GM12872 (cell line): ENCODE results near the gene HEPHL1.

Experiments used
- CTCF ChIP-seq: IDR thresholded peaks from 3 replicates; pipeline ENCODE4 v1.5.1; 2011; ENCODE audit warnings: low read depth, mild to moderate bottlenecking, low read length, moderate library complexity; ENCODE audit not compliant: insufficient read depth

HEPHL1 gene

GRCh38 chr11:94111660-94112059 is 90.5 kb downstream of the HEPHL1 start:
- no peak for TF ChIP-seq CTCF

- TF ChIP-seq CTCF = no peak
Observed at GRCh38 chr11:94112206-94112953, 91.2 kb downstream of the HEPHL1 start.

DNA sequence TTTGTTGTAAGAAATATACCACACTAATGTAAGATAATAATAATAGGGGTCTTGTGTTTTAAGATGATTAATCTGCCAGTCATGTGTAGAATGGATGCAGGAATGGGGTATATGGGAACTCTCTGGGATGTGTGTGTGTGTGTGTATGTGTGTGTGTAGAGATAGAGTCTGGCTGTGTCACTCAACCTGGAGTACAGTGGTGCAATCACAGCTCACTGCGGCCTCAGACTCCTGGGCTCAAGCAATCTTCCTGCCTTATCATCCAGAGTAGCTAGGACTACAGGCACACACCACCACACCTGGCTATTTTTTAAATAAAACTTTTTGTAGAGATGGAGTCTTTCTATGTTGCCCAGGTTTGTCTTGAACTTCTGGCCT is 96.0 kb downstream of the HEPHL1 start:
- TF ChIP-seq CTCF = no peak

DNA sequence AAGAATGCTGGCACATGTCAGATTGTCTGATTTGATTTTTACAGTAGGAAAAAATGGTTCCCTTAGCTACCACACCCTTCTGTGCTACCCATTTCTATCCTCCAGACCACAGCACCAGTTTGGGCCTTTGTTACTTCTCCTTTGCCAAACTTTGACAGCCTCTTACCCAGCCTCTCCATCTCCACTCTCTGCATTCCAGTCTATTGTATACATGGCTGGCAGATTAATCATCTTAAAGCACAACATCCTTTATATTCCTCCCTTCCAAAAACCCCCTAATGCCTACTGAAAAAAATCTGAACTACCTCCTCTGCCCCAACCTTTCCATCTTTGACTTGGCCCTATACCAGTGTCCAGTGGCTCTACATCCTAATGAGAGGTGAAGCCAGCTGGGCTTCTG is 96.7 kb downstream of the HEPHL1 start:
- no peak for TF ChIP-seq CTCF

GRCh38 chr11:94120946-94121345 is 99.8 kb downstream of the HEPHL1 start:
- no peak for TF ChIP-seq CTCF

GRCh38 chr11:94125407-94126115 is 104.4 kb downstream of the HEPHL1 start:
- TF ChIP-seq CTCF = no peak

DNA sequence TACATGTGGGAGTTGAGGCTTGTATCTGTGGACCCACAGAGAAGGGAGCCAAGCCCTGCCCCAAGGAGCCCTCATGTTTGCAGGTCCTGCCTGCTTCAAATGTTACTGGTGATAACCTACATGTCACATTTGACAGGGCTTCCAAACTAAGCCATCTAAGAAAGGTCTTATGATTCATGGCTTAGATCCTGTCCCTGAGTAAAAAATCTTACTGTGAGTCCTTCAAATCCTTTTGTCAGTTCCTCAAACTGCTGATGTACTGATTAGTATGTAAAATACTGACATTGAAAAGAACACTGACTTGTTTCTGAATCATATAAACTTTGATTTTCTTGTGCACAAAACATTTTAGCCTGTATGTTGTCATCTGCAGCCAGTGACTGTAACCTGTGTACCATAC is 106.5 kb downstream of the HEPHL1 start:
- TF ChIP-seq CTCF = no peak
